ENCODE measurements around the gene MACROD2. TPM values are rescaled to one million over a fixed set of nuclear protein-coding genes. Genes with fewer than 3 reads are reported as not detected.

MACROD2 gene
- total and polyA plus RNA-seq, 7 donors = 0.20 to 4.8 (median 0.87) TPM

DNA sequence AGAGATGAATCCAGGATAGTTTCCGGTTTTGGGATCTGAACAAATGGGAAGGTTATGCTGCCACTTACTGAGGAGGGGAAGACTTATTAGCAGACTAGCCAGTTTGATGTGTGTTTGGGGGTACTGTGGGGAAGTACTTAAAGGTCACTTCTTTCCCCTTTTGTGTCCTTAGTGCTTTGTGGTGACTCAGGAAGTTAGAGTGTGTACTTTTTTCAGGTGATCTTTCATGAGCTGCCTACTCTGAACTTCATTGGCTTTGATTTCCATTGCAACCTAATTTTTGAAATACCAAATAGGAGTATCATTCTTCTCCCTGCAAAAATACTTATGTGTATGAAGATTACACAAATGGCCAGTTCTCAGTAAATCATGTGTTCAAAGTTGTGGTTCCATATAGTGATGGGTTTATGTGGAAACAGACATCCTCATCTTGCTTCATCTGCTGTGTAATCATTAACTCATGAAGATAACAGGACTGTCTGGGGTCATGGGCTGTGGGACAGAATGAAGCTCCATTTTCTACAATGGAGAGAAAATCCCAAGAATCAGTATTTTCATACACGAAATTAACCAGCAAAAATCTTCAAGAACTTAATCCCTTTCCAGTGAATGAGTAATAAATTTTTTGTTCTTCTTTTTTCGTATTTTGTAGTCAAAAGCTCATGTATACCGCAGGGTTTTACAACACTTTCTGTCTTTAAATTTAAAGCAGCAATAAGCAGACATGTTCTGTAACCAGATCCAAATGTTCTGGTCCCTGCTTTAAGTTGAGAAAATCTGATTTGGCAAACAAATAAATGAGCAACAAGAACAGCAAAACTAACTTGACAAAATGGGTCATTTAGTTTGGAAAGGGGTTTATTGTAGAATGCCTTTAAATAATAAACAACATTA is 614.3 kb downstream of the MACROD2 start:
- intact Hi-C loops (cut with DNase I) = no loop called here

DNA sequence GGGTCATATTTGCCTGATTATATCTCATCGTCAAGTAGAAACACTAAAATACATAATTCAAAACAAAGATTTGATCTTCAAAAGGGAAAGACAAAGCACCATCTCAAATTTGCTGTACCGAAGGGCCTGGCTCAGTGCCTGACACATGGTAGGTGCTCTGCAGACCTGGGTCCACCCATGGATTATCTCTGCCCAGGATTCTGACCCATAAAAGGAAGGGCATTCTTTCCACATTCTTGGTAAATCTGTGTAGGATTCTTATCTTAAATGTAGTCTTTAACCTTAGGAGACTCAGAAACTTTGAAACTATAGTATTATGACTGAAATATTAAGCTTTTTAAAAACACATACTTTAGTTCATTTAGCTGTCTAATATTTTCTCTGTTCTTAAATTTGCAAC is 616.2 kb downstream of the MACROD2 start:
- DNase-seq (no peak), ATAC-seq (no peak)
- TF ChIP-seq, protein P1, sequence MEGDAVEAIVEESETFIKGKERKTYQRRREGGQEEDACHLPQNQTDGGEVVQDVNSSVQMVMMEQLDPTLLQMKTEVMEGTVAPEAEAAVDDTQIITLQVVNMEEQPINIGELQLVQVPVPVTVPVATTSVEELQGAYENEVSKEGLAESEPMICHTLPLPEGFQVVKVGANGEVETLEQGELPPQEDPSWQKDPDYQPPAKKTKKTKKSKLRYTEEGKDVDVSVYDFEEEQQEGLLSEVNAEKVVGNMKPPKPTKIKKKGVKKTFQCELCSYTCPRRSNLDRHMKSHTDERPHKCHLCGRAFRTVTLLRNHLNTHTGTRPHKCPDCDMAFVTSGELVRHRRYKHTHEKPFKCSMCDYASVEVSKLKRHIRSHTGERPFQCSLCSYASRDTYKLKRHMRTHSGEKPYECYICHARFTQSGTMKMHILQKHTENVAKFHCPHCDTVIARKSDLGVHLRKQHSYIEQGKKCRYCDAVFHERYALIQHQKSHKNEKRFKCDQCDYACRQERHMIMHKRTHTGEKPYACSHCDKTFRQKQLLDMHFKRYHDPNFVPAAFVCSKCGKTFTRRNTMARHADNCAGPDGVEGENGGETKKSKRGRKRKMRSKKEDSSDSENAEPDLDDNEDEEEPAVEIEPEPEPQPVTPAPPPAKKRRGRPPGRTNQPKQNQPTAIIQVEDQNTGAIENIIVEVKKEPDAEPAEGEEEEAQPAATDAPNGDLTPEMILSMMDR (IDR thresholded peaks at IDR 0.05) = no peak
- Histone ChIP-seq H3K4me1 (no peaks in the 10 kb centered on the region), H3K9me3 (no peaks in the 10 kb centered on the region), H3K27me3 (ENCODE audit: insufficient read depth in 3 of 3, low read length in 2 of 3) (no peaks in the 10 kb centered on the region), H3K4me3 (no peak overlapping the region), H3K36me3 (ENCODE audit: insufficient read depth in 1 of 2, low read depth in 1 of 2) (no peaks in the 10 kb centered on the region), H3K27ac (no peak overlapping the region)
- intact Hi-C loops (cut with DNase I) = no loop called here
- 51 to 59% (median 53%) methylated on average over 2 of the region's 2 CpGs for WGBS, 3 donors

More for the DNA sequence above, 614.3 kb downstream of the MACROD2 start:
- H3K4me1 ChIP-seq = no peaks in the 10 kb centered on the region
- TF ChIP-seq, protein P1 (IDR thresholded peaks at IDR 0.05) = no peak
- DNase-seq (no peak), ATAC-seq (no peak)
- no peak overlapping the region for H3K27ac ChIP-seq
- H3K36me3 ChIP-seq (ENCODE audit: insufficient read depth in 1 of 2, low read depth in 1 of 2) = no peaks in the 10 kb centered on the region
- 65 to 75% (median 67%) methylated on average over 4 of the region's 4 CpGs for WGBS, 3 donors
- H3K4me3 ChIP-seq = no peak overlapping the region
- no peaks in the 10 kb centered on the region for H3K27me3 ChIP-seq (ENCODE audit: insufficient read depth in 3 of 3, low read length in 2 of 3)
- H3K9me3 ChIP-seq = no peaks in the 10 kb centered on the region

- Histone ChIP-seq H3K27me3 (ENCODE audit: insufficient read depth in 3 of 3, low read length in 2 of 3) (no peaks in the 10 kb centered on the region), H3K4me3 (no peak overlapping the region), H3K27ac (no peak overlapping the region), H3K4me1 (no peaks in the 10 kb centered on the region), H3K36me3 (ENCODE audit: insufficient read depth in 1 of 2, low read depth in 1 of 2) (no peaks in the 10 kb centered on the region), H3K9me3 (no peaks in the 10 kb centered on the region)
- intact Hi-C loops (cut with DNase I) = no loop called here
- WGBS, 3 donors = 73 to 90% (median 81%) methylated on average over 1 of the region's 1 CpG
- DNase-seq (no peak), ATAC-seq (no peak)
- TF ChIP-seq, protein P1 (IDR thresholded peaks at IDR 0.05) = no peak
These were observed 617.1 kb downstream of the MACROD2 start for GRCh38 chr20:14612391-14612790.

DNA sequence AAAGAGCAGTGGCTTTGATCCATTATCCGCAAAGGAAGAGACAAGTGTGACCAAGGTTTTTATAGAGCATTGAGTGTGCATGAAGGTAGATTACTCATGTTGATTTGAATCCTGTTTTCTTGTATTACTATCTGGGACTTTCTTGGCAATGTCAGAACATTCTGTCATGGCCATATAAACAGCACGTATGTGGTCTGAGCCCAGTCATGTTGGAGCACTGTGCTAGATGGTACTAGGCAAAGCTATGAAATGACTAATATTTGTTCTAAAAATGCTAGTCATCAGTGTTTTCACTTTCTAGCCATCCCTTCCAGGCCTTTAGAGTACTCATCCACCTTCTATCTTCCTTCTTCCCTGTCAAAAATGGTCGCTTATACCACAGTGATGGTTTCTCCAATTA is 620.7 kb downstream of the MACROD2 start:
- no peaks in the 10 kb centered on the region for H3K9me3 ChIP-seq
- H3K4me1 ChIP-seq = no peaks in the 10 kb centered on the region
- ATAC-seq (no peak), DNase-seq (no peak)
- H3K4me3 ChIP-seq = no peak overlapping the region
- TF ChIP-seq, protein P1 (IDR thresholded peaks at IDR 0.05) = no peak
- H3K36me3 ChIP-seq (ENCODE audit: insufficient read depth in 1 of 2, low read depth in 1 of 2) = no peaks in the 10 kb centered on the region
- H3K27me3 ChIP-seq (ENCODE audit: insufficient read depth in 3 of 3, low read length in 2 of 3) = no peaks in the 10 kb centered on the region
- H3K27ac ChIP-seq = no peak overlapping the region
- intact Hi-C loops (cut with DNase I) = no loop called here
- WGBS, 3 donors = 84 to 87% (median 86%) methylated on average over 3 of the region's 3 CpGs

Data from psoas muscle (tissue), 8 donors.